AG04450 (cell line): ENCODE results near the gene RAB36. TPM values are rescaled to one million over a fixed set of nuclear protein-coding genes. Genes with fewer than 3 reads are reported as not detected.

Experiments
- CTCF ChIA-PET: fragments of 300-600, 350-600 bp; formaldehyde crosslinking; extraction: SDS; loops from one replicate; lab custom pipeline; 2022; ENCODE audit warnings: antibody characterized with exemption, inconsistent platforms; lab: Charles Lee
- POLR2A ChIA-PET: fragments of 350-600 bp; formaldehyde crosslinking; extraction: SDS; loops from one replicate; lab custom pipeline; 2021; ENCODE audit warnings: antibody characterized with exemption, inconsistent platforms; lab: Yijun Ruan, JAX
- DNase-seq: peaks from one replicate; pipeline ENCODE4 v3.0.0-alpha.2; 2011; ENCODE audit warnings: low read depth, low spot score
- H3K27ac ChIP-seq: one replicate; pipeline ENCODE4 v1.5.1; 2012; ENCODE audit warnings: low read depth, low read length, control low read depth
- H3K27me3 ChIP-seq: one replicate; pipeline ENCODE4 v1.6.0; 2012; ENCODE audit warnings: low read length; ENCODE audit not compliant: control insufficient read depth, insufficient read depth
- H3K4me3 ChIP-seq: 2 replicates; pipeline ENCODE4 v1.5.1; 2011; ENCODE audit warnings: mild to moderate bottlenecking, low read depth, low read length, control low read depth
- H3K9me3 ChIP-seq: 2 replicates; pipeline ENCODE4 v1.5.1; 2012; ENCODE audit warnings: low read length; ENCODE audit not compliant: control insufficient read depth, insufficient read depth
- CTCF ChIP-seq: IDR thresholded peaks from 2 replicates; pipeline ENCODE4 v1.5.1; 2011; ENCODE audit warnings: low read depth, low read length, control low read depth, inconsistent platforms
- polyA plus RNA-seq: library from polyadenylated mRNA; depleted of rRNA; stranded (reverse); fragments of >200 nt; gene quantifications from 2 replicates; pipeline ENCODE4 v1.2.3, GENCODE V29; 2011

The RAB36 gene
- polyA plus RNA-seq, 1 experiment = 2.6 TPM

DNA sequence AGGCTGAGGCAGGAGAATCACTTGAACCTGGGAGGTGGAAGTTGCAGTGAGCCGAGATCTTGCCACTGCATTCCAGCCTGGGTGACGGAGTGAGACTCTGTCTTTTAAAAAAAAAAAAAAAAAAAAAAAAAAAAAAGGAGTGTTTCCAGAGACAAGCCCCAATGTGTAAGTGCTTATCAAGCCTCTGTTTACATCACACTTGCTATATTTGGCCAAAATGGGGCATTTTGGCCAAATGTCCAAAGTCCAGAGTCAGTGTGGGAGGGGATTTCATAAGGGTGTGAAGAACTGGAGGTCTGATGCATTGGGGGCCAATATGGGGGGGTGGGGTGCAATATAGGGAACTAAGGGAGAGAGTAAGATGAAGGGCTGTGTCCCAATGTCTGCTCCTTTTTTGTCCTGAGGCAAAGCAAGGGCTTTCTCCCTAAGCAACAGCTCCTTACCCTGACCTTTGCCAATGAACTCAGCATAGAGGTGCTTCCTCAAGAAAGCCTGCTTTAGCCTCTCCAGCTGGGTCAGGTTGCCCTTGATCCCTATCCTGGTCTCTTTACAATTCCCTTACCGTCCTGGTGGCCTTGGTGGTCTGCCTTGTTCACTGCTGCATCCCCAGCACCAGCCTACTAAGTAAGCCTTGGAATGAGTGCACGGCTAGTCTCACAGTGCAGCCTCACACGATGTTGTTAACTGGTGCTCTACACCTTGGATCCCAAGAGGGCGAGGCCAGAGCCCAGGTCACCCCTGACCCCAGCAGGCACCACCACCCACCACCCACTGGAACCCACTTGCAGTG, 21.0 kb downstream of the RAB36 start:
- Histone ChIP-seq H3K9me3 (no peaks in the 10 kb centered on the region), H3K27me3 (peaks cover 11% of the 10 kb centered on the region), H3K27ac (no peak overlapping the region), H3K4me3 (no peak overlapping the region)
- POLR2A ChIA-PET = no interaction called here
- no peak for DNase-seq
- no peak for TF ChIP-seq CTCF
- CTCF ChIA-PET = no interaction called here

GRCh38 chr22:23166841-23167616, 21.8 kb downstream of the RAB36 start:
- TF ChIP-seq CTCF = no peak
- H3K27ac ChIP-seq = no peak overlapping the region
- H3K4me3 ChIP-seq = no peak overlapping the region
- CTCF ChIA-PET = interaction anchor here (1.0 to 1.2 kb wide), 2 partner anchors 12 to 115 kb away, joined by 4 read pairs; no protein-coding TSS in a partner anchor
- H3K9me3 ChIP-seq = no peaks in the 10 kb centered on the region
- POLR2A ChIA-PET = interaction anchor here (0.7 kb wide), 1 partner anchor 120 kb away, joined by 3 read pairs; no protein-coding TSS in a partner anchor
- H3K27me3 ChIP-seq = peaks cover 11% of the 10 kb centered on the region
- DNase-seq = no peak

DNA sequence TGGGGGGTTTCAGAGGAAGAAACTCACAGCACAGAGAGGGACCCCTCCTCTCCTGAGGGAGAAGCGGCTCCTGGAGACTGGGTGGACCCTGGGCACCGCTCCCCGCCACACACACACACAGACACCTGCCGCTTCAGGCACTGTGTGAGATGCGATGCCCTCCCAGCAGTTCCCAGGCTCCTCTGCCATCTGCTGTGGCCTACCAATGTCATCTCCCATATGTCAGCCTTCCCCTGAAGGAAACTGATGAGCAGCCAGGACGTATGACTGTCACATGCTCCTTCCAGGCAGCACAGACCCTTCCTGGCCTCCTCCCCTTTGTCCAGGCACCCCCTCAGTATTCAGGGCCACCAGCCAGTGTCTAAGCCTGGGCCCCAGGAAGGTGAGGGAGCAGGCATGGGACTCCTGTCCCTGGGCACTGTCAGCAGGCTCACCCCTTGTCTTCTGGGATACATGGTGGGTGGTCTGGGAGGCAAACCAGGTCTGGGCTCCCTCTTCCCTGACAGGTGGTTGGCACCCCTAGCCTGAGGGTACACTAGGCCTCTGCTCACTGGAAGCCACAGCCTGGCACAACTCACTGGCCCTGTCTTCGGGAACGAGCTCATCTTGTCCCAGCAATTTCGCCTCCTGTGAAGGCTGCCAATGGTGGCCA, 23.2 kb downstream of the RAB36 start:
- DNase-seq = no peak
- Histone ChIP-seq H3K27me3 (peaks cover 11% of the 10 kb centered on the region), H3K27ac (no peak overlapping the region), H3K9me3 (no peaks in the 10 kb centered on the region), H3K4me3 (no peak overlapping the region)
- CTCF ChIA-PET = interaction anchor here (1.0 to 1.9 kb wide), 4 partner anchors 9 to 122 kb away, joined by 4 to 9 read pairs (median 4); no protein-coding TSS in a partner anchor
- POLR2A ChIA-PET = no interaction called here
- TF ChIP-seq CTCF = no peak

GRCh38 chr22:23169043-23169406, 23.7 kb downstream of the RAB36 start:
- H3K27me3 ChIP-seq = peaks cover 11% of the 10 kb centered on the region
- CTCF ChIA-PET = interaction anchor here (1.2 to 1.9 kb wide), 2 partner anchors 8 to 121 kb away, joined by 4 to 9 read pairs; no protein-coding TSS in a partner anchor
- no peak overlapping the region for H3K4me3 ChIP-seq
- no peak for TF ChIP-seq CTCF
- no peak for DNase-seq
- no peak overlapping the region for H3K27ac ChIP-seq
- POLR2A ChIA-PET = no interaction called here
- no peaks in the 10 kb centered on the region for H3K9me3 ChIP-seq
